HG03045 (cell line): Measurements from ENCODE around the gene IMMP2L.

ENCODE experiments used
- ATAC-seq: cut with Tn5 transposase; IDR thresholded peaks from one replicate; pipeline ENCODE4 v1.9.1; 2021; ENCODE audit warnings: mild to moderate bottlenecking, moderate library complexity; ENCODE audit not compliant: unreplicated experiment

IMMP2L gene

DNA sequence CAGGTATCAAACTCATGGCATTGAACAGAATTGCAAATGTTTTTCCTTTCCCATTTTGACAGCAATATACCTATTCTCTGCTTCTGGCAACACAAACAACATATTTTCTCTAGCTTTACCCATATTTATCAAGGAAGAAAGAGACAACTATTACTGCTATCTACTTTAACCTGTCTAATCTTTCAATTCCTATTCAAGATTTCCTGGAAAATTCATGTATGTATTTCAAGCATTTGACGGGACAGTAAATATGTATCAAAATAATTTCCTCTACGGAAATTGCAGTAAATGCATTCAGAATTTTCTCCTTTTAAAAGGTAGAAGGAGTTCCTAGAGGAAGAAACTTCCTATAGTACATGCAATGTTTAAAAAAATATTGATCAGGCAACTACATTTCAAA, 650.7 kb downstream of the IMMP2L start:
- ATAC-seq: no peak

DNA sequence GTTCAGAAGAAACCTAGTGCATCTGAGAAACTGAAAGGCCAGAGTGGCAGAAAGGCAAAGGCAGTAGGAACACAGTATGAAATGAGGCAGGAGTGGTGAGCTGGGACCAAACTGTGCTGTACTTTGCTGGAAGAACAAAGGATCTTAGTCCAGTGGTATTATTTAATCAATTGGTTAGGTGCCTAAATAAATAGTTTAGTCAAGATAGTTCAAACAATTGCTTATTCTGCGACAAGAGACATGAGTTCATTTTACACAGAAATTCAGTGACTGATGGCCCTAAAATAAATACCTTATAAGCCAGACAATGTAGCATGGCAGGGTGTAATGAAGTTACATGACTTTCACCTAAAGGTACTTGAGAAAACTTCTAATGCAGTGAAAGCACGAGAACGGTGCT, 653.2 kb downstream of the IMMP2L start:
- ATAC-seq: no peak

DNA sequence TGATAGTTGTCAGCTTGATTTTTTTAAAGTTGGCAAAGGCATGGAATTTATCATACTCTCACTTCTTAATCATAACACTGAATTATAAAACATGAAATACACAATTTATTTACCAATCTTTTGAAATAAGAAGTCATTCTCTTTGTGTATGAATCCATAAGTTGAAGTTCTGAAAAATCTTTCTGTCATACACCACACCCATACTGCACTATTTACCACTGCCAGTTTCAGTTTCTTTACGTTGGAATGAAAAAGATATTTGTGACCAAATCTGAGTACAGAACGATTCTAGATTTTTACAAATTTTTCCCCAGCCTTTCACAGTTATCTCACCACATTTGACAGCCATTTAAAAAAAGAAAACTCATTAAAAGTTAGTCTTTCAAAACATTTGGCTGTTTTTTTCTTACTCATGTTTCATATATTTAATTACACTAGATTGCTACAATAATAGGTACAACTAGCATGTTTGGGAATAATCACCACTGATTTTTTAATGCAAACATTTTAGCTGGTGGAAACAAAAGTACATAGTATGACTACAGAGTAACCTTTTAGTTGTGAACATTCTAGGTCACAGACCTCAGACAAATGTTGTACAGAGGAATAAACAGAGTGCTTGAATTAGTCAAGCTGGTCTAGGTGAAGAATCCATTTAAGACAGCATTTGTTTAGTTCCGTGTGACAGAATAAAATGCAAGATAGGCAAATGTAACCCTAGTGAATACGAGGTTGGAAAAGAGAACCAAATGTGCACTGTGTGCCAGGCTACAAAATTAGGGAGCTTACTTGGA, 656.3 kb downstream of the IMMP2L start:
- no peak for ATAC-seq

DNA sequence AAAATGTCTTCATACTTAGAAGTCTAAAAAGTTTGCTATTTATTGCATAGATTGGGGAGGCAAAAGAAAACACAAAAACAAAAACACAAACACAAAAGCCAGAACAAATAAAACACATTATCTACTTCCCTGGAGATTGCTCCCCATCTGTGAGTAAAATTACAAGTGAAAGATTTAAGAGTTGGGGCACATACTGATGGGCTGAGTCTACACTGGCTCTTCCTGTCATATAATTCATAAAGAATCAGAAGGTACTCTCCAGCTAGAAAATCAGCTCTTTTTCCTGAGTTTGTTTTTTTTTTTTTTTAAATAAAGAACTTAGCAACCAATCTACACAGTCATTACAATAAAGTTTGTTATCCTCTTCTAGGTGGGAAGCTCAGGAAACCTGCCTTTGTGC, 663.8 kb downstream of the IMMP2L start:
- no peak for ATAC-seq

DNA sequence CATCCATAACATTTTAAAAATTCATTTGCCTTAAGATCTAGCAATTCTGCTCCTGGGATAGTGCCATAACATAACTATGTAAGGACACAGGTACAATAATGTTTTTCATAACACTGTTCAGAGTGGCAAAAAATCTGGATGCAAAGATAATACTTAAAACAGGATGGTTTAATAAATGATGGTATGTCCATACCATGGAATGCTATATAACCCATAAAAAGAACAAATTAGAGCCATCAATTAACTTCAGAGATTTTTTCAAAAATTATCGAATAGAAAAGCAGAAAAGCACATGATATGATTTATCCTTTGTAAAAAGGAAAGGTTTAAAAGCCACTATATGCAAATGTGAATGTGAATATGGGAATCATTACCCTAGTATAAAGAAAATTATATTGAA, 664.8 kb downstream of the IMMP2L start:
- ATAC-seq: no peak

DNA sequence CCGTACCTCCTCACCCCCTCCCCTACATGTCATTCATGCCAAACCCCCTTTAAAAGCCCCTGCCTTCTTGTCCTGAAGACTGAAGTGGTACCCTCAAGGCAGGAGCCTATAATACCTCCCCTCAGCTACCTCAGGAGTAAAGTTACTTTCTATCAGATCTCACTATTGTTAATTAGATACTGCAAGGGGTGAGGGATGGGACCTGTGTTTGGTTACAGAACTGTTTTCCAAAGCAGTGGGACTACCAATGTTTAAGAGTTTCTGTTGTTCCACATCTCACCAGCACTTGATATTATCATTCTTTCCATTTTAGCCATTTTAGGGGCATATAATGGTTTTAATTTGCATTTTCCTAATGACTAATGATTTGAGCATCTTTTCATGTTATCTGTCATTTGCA, 668.2 kb downstream of the IMMP2L start:
- ATAC-seq: no peak

DNA sequence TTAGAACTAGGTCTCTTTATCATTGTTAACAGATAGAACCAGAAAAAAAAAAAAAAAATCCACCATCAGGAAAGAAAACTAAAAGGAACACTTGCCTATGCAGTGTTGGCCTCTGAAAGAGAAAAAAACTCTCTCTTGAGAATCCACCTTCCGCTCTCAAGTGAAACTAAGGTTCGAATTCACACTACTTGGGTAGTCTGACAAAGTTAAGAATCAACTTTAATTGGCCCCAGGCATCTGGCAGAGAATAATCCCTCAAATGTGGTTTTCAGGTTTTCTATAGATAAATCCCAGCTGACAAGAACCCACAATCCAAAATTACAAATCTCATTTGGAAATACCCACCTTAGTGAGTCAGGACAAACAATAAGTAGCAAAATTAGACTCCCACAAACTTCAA, 671.1 kb downstream of the IMMP2L start:
- ATAC-seq: no peak

DNA sequence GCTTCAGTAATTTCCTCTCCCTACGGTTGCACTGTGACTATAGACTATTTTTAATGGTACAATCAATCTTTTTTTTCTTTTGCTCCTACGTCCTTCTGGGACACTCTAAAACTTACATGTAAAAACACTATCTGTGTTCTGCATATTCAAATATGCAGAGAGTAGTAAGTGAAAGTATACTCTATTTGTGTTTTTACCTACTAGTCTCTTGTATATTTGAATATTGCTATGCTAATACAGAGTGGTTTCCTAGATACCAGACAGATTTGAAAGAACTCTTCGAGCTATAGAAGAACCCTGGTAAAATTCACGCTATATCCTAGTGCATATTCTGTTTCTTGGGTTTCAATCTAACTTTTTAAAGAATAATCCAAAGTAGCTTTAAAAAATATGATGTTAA, 672.2 kb downstream of the IMMP2L start:
- no peak for ATAC-seq

DNA sequence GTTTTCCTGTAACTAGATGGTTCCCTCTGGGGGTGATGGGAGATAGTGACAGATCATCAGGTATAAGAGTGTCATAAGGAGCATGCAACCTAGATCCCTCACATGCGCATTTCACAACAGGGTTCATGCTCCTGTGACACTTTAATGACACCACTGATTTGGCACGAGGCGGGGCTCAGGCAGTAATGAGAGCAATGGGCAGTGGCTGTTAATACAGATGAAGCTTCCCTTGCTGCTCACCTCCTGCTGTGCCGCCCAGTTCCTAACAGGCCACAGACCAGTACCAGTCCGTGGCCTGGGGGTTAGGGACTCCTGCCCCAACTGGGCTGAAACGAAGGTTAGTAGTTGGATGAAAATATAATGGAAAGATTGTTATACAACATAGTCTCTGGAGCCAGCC, 673.0 kb downstream of the IMMP2L start:
- ATAC-seq: no peak

DNA sequence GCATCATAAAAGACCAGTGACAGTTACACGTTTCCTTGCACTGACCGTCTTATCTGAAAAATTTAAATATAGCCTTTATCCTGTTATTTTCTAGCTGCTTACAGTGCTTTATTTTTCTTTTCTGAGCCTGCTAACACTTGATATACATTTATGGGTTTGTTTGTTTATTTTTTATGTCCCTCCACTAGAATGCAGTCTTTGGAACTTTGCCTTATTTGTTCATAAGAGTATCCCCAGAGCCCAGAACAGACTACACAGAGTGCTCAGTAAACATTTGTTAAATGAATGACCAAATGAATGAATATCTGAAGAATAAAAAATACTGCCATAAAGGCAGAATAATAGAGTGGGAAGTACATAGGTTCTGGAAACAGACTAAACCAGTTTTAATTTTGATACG, 673.7 kb downstream of the IMMP2L start:
- no peak for ATAC-seq

DNA sequence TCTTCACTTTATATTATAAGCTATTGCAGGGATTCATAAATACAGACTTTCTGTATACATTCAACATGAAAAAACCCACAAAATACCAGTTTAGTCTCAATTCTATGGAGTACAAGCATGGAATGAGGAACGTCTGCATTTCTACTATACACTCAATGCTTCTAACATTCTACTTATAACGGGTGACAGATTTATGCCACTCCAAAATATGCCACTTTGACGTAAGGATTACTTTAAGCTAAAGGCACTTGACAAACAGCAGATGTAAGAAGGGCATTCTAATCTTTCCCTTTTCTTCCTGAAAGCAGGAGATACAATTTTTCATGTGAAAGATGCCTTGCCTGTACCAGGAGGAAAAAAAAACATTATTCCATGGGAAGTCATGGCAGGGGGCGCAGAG, 676.8 kb downstream of the IMMP2L start:
- no peak for ATAC-seq

DNA sequence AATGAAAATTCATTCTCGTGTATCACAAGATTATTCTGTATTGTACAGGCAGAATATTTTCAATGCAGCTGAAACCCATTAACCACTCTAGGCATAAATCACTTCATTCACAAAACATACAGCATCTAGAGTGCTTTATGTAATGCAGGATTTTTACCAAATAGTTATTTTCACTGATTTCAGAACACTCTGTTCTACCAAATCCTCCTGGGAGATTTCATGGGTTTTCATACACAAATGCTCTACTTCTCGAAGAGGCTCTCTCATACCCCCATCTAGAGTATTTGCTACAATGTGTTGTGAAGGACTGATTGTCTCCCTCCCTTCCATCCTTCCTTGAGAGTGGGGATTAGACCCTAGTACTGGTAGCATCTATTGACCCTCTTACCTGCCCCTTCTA, 680.6 kb downstream of the IMMP2L start:
- no peak for ATAC-seq

DNA sequence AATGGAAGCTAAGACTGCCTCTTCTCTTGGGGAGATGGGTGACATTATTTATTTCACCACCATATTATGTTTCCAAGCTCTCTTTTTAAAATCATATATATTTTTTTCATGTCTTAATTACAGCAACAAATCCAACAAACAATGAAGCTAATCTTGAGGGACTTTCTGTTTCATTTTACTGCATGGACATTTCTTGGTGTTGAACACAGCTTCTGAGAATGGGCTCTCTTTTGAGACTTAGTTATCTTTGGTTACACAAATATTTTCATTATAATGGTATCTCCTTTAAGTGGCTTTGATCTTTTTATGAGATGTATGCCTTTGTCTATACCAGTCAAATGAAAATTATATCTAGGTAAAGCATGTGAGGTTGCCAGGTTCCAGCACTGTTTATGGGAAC, 681.3 kb downstream of the IMMP2L start:
- ATAC-seq: no peak

DNA sequence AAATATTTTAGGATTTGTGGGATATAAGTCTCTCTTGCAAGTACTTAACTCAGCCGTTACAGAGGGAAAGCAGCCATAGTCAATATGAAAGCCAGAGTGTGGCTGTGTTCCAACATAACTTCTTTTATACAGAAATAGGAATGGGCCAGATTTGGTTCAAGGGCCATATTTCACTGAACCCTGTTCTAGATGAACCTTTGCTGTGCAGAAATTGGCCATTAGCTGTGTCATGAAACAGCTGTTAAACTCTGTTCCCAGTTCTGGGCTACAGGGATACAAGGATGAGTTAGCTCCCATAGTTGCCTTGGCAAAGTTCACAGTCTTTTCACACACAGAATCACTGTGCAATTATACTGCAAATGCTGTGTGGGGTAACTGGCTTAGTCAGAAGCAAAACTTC, 685.3 kb downstream of the IMMP2L start:
- ATAC-seq: no peak

DNA sequence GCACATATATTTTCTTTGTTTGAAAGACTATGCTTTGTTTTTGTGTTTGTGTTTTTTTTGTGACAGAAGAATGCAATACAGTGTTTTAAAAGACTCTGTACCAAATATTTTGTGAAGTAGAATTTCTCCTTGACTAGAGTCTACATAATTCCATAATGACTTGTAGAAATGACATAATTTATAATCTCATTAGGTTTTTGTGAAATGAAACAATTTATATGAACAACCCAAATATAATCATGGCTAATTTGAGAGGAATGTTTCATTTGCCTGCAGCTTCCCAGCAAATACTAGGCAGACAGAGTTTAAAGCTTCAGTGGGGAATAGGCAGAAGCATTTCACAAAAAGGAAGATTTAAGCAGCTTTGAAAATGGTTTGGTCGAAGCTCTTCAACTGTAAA, 686.9 kb downstream of the IMMP2L start:
- ATAC-seq: no peak

DNA sequence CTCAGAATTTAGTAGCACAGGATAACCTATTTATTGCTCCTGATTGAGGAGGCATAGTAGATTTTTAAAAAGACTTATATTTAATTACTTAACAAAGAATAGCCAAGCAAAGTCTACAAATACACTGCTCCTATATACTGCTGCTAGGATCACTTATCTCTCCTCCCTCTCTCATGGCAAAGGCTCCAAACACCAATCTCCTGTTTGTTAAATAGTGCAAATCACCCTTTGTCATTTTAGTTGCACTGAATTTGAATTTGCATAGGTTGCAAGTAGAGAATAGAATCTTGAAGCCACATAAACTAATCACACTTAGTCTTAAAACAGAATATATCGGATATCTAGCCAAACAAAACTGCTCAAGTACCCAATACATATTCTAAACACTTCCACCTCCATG, 690.4 kb downstream of the IMMP2L start:
- ATAC-seq: no peak

DNA sequence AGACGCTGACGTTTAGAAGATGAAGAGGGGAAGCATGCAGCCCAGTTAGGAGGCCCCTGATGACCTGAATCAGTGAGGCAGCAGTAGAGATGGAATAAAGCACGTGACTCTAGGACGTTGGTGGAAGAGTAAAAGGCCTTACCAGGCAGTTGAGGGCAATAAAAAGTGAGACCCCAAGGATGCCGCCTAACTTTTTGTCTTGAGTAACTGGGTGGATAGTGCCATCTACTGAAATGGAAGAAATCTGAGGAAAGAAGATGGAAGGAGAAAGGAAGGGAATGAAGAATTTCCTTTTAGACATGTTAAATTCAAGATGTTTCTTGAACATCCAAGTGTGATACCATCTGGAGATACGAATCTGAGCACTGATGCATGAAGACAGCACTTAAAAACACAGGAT, 691.4 kb downstream of the IMMP2L start:
- ATAC-seq: no peak

DNA sequence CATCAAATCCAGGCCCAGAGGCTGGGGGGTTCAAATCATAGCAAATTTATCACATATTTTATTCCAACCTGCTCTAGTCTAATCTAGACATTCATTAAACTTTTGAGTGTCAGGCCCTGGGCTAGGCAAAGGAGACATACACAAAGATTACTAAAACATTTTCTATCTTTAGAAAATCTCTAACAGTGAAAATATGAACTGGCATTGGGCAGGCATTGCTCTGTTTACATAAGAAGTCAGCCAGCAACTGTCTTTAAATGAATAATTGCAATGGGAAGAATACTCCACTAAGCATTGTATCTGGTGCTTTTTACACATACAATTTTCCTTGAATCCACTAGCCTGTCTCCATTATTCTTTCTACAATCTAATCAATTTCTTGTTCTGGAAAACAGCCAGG, 693.8 kb downstream of the IMMP2L start:
- ATAC-seq: no peak

DNA sequence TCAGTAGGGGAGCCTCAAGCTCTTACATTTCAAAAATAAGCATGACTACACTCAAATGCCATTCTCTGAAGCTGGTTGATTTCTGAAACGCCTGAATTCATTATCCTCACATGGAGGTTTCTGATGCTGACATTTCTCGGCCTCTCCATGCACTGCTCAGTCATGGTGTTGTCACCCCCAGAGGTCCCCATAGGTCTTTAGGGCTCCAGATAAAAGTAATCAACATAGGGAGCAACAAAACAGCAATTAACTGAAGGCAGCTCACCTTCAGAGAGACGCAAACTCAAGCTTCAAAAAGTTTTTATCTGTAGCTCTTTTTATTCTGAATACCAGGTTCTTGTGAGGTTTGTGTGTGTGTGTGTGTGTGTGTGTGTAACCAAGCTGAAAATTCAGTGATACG, 694.5 kb downstream of the IMMP2L start:
- ATAC-seq: no peak

DNA sequence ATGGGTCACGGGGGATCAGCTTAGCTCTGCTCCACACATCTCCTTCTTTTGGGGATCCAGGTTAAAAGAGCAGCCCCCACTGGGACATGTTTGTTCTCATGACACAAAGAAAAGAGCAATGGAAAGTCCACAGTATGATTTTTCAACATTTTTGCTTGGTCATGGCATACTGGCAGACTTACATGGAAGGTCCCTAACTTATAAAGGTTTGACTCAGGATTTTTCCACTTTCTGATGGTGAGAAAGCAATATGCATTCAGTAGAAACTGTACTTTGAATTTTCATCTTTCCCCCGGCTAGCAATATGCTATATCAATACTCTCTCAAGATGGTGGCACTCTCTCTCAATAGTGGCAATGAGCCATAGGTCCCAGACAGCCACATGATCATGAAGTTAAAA, 699.0 kb downstream of the IMMP2L start:
- ATAC-seq: no peak

DNA sequence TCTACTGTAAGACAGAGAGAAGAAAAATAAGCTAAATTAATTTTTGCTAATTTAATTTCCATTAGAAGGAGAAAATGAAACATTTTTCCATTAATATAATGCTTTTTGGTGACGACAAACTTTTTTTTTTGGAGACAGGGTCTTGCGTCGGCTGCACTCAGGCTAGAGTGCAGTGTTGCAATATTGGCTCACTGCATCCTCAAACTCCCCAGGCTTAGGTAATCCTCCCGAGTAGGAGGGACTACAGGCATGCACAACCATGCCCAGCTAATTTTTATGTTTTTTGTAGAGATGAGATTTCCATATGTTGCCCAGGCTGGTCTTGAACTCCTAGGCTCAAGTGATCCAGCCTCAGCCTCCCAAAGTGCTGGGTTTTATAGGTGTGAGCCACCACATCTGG, 701.1 kb downstream of the IMMP2L start:
- ATAC-seq: no peak

DNA sequence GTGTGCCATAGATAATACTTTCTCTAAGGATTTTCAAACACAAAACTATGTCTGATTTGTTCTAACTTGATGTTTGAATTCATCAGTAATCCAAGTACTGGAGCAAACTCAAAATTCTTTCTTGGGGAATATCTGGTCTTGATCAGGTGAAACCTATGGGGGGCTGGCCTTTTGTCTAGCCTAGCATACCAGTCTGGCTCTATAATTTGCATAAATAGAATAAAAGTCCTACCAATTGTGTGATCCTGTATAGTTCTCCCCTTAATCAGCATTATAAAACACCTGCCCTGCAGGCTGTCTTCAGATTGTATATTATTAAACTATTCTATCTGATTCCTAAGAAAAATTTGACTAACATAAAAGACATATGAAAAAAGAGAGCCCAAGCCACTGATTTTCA, 705.2 kb downstream of the IMMP2L start:
- no peak for ATAC-seq

DNA sequence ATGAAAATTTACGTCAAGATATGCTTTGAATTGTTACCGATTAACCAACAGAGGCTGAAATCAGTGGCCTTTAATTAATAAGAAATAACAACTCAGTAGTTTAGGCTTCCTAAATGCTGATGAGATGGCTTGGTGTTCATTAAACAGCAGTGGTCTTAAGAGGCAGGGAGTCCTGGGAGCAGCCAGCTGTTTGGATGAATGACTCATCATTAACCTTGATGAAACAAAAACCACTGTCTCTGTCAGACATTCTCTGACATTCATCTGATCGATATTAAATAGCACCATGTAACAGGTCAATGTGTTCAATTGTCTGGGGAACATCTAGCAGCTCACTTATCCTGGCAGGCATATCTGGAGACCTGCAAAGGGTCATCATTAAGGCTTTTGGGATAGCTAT, 705.6 kb downstream of the IMMP2L start:
- ATAC-seq: no peak
